K562 (cell line): ENCODE data around the gene NSMF. TPM values are rescaled to one million over a fixed set of nuclear protein-coding genes. Genes with fewer than 3 reads are reported as not detected.

Experiments
- ATAC-seq: fragments of 200-7000 bp; cut with Tn5 transposase; 3 replicates; pipeline ENCODE4 v1.9.1; 2020; ENCODE audit warnings: moderate library complexity
- BruUV-seq: library from RNA; stranded (reverse); fragments of 400-500 nt; replicated peaks from 2 replicates; lab custom pipeline; 2021; lab: Mats Ljungman, UMichigan
- CTCF ChIA-PET: fragments of 300-600 bp; formaldehyde crosslinking; extraction: SDS; loops from one replicate; lab custom pipeline; 2021; ENCODE audit warnings: low intra/inter-chr PET ratio; lab: Yijun Ruan, JAX
- POLR2A ChIA-PET: fragments of 300-600, 350-650 bp; sonication (Branson Sonifier 250); formaldehyde crosslinking; extraction: SDS; loops from one replicate; lab custom pipeline; 2021; ENCODE audit warnings: antibody characterized with exemption, inconsistent platforms; lab: Yijun Ruan, JAX
- DNase-seq, 4 experiments: peaks; one replicate each; pipeline versions ENCODE4 v3.0.0 to v3.0.0-alpha.2; 2011 to 2018; ENCODE audit warnings: low spot score in 3 of 4, mixed read lengths in 3 of 4; ENCODE audit errors: extremely low read depth in 1 of 4
- FAIRE-seq: peaks from 2 replicates; lab custom pipeline; 2011; peaks lifted over from hg19 to GRCh38; lab: Jason Lieb, UNC
- H2AFZ ChIP-seq: 2 replicates; pipeline ENCODE4 v1.6.0; 2011; ENCODE audit warnings: low read depth, low read length, control low read depth, inconsistent platforms
- H3K27ac ChIP-seq: fragments of 200-600 bp; 3 replicates; pipeline ENCODE4 v1.8.0; 2011; ENCODE audit warnings: low read depth, mild to moderate bottlenecking, control low read depth, inconsistent platforms, low read length, moderate library complexity, mixed read lengths; ENCODE audit errors: extremely low read depth
- H3K27me3 ChIP-seq, 2 experiments: fragments of 300-600 bp in 1 of 2; 2 replicates in 1 of 2; 3 replicates in 1 of 2; pipeline versions ENCODE4 v1.6.0 to v1.8.0; 2011; ENCODE audit warnings: inconsistent platforms in 2 of 2, low read length in 2 of 2, mild to moderate bottlenecking in 1 of 2, mixed read lengths in 1 of 2, moderate library complexity in 1 of 2; ENCODE audit not compliant: control insufficient read depth in 2 of 2, insufficient read depth in 2 of 2
- H3K36me3 ChIP-seq: fragments of 300-600 bp; 3 replicates; pipeline ENCODE4 v1.8.0; 2011; ENCODE audit warnings: mild to moderate bottlenecking, low read length, inconsistent platforms; ENCODE audit not compliant: control insufficient read depth, insufficient read depth
- H3K4me1 ChIP-seq, 2 experiments: fragments of 200-600 bp in 1 of 2; replicated peaks in 1 of 2; 2 replicates in 1 of 2; 3 replicates in 1 of 2; pipeline versions ENCODE4 v1.5.1 to v1.8.0; 2011; ENCODE audit warnings: inconsistent platforms in 2 of 2, low read length in 2 of 2, mild to moderate bottlenecking in 1 of 2, mixed read lengths in 1 of 2, moderate library complexity in 1 of 2; ENCODE audit not compliant: control insufficient read depth in 2 of 2, insufficient read depth in 2 of 2
- H3K4me2 ChIP-seq: 2 replicates; pipeline ENCODE4 v1.6.1; 2011; ENCODE audit warnings: low read length, control low read depth, inconsistent platforms, mixed read lengths; ENCODE audit not compliant: insufficient read depth
- H3K4me3 ChIP-seq: fragments of 200-600 bp; sonication (generic), shearing (Covaris generic); 2 replicates; pipeline ENCODE4 v1.5.1; 2016; ENCODE audit warnings: control low read depth, inconsistent platforms
- H3K79me2 ChIP-seq: fragments of 200-600 bp; 3 replicates; pipeline ENCODE4 v1.8.0; 2011; ENCODE audit warnings: low read length, inconsistent platforms; ENCODE audit not compliant: control insufficient read depth, insufficient read depth
- H3K9ac ChIP-seq, 2 experiments: 2 replicates each; pipeline versions ENCODE4 v1.6.0 to v1.6.1; 2011; ENCODE audit warnings: low read depth in 2 of 2, low read length in 2 of 2, control low read depth in 1 of 2, inconsistent platforms in 1 of 2, mild to moderate bottlenecking in 1 of 2, mixed read lengths in 1 of 2; ENCODE audit not compliant: insufficient read depth in 1 of 2
- H3K9me1 ChIP-seq: one replicate; pipeline ENCODE4 v1.6.0; 2011; ENCODE audit warnings: inconsistent platforms, mild to moderate bottlenecking, low read length, moderate library complexity; ENCODE audit not compliant: control insufficient read depth, insufficient read depth
- H3K9me3 ChIP-seq: replicated peaks from 2 replicates; pipeline ENCODE4 v1.5.1; 2011; ENCODE audit warnings: low read depth, low read length, inconsistent platforms; ENCODE audit not compliant: control insufficient read depth, insufficient read depth
- H4K20me1 ChIP-seq: replicated peaks from 2 replicates; pipeline ENCODE4 v1.6.1; 2011; ENCODE audit warnings: low read length, inconsistent platforms, mixed read lengths; ENCODE audit not compliant: control insufficient read depth, insufficient read depth
- ARID3A ChIP-seq: IDR thresholded peaks from 2 replicates; pipeline ENCODE4 v1.6.1; 2012; ENCODE audit warnings: low read depth, low read length, improper control_type of control experiment, borderline replicate concordance
- BDP1 ChIP-seq: IDR thresholded peaks from 3 replicates; pipeline ENCODE4 v1.6.1; 2011; ENCODE audit not compliant: insufficient read length, insufficient read depth
- E2F8 ChIP-seq: fragments of 450-650 bp; IDR thresholded peaks from 2 replicates; pipeline ENCODE4 v1.7.1; 2018; ENCODE audit warnings: mild to moderate bottlenecking, low read depth; ENCODE audit not compliant: partially characterized antibody
- EZH2 ChIP-seq: IDR thresholded peaks from 2 replicates; pipeline ENCODE4 v1.6.1; 2012; ENCODE audit warnings: low read depth, mild to moderate bottlenecking, inconsistent platforms, low read length, borderline replicate concordance
- GABPA ChIP-seq: fragments of 200-800 bp; sonication (Bioruptor generic); conservative IDR thresholded peaks from 2 replicates; pipeline ENCODE4 v1.6.1; 2016; ENCODE audit warnings: low read depth, missing genetic modification characterization, missing compliant biosample characterization
- GABPB2 ChIP-seq: fragments of 250-450 bp; sonication (Bioruptor Pico); conservative IDR thresholded peaks from 2 replicates; pipeline ENCODE4 v1.5.1; 2021; ENCODE audit warnings: mild to moderate bottlenecking
- HDAC2 ChIP-seq: fragments of 450-650 bp; IDR thresholded peaks from 2 replicates; pipeline ENCODE4 v1.6.1; 2016; ENCODE audit warnings: mild to moderate bottlenecking
- PHF8 ChIP-seq: fragments of 200-600 bp; sonication (generic); IDR thresholded peaks from 2 replicates; pipeline ENCODE4 v1.6.1; 2012; ENCODE audit warnings: mixed run types, mild to moderate bottlenecking, inconsistent platforms, low read length, moderate library complexity, borderline replicate concordance
- ZNF146 ChIP-seq: IDR thresholded peaks from one replicate; pipeline ENCODE4 v1.6.1; 2018; ENCODE audit warnings: missing compliant biosample characterization; ENCODE audit not compliant: unreplicated experiment
- ZNF282 ChIP-seq: sonication (generic); formaldehyde crosslinking; IDR thresholded peaks from 2 replicates; pipeline ENCODE4 v1.8.1; 2023; ENCODE audit warnings: missing genetic modification reagents
- WGBS: fragments of 100-300 bp; shearing (Covaris generic); methylation state at CpG from one replicate; pipeline ENCODE4 v1.1.6; 2016; ENCODE audit warnings: low coverage, mixed read lengths; ENCODE audit not compliant: insufficient coverage; ENCODE audit errors: missing lambda C conversion rate; 5-methylcytosine and 5-hydroxymethylcytosine counted together
- in situ Hi-C: fragments of 300-500 bp; cut with MboI; formaldehyde crosslinking; loops from 4 replicates; pipeline ENCODE4 v1.15.0; 2018; ENCODE audit warnings: inconsistent platforms, mixed read lengths
- intact Hi-C: fragments of 100-400 bp; cut with micrococcal nuclease; formaldehyde crosslinking; loops from 2 replicates; pipeline ENCODE4 v1.14.2; 2022
- polyA plus RNA-seq, 8 experiments: library from polyadenylated mRNA; depleted of rRNA in 4 of 8; stranded (reverse) in 5 of 8; unstranded in 3 of 8; fragments of >200 nt; fragmentation: Nextera tagmentation in 2 of 8; fragmentation: Illumina TruSeq in 1 of 8; extraction: Ambion mirVana in 2 of 8; extraction: Trizol in 1 of 8; gene quantifications; 2 replicates each; pipeline versions ENCODE4 v1.2.1 to v1.2.3, GENCODE V29; 2011 to 2014; ENCODE audit warnings: inconsistent platforms in 1 of 8, missing spikeins in 1 of 8
- total RNA-seq, 7 experiments: library from RNA; depleted of rRNA in 6 of 7; stranded (reverse); fragments of >200 nt in 6 of 7; fragmentation: Illumina TruSeq in 2 of 7; extraction: Trizol in 2 of 7; gene quantifications; 2 replicates each; pipeline versions ENCODE4 v1.2.1 to v1.2.3, GENCODE V29; 2011 to 2021; ENCODE audit warnings: low replicate concordance in 1 of 7
- TF ChIP-seq, protein P1 (sequence below): fragments of 250-450 bp; sonication (Bioruptor Pico); IDR thresholded peaks from 2 replicates; pipeline ENCODE4 v1.4.0; 2020; ENCODE audit warnings: mild to moderate bottlenecking, moderate library complexity
- TF ChIP-seq, protein P2 (sequence below): fragments of 250-450 bp; sonication (Bioruptor Pico); IDR thresholded peaks from 2 replicates; pipeline ENCODE4 v1.4.0; 2020; ENCODE audit warnings: borderline replicate concordance

The NSMF gene
- total and polyA plus RNA-seq, 9 of the 15 experiments (the other 6 are each of a cell fraction or from before 2014, with no cell fraction given): 0.20 to 82.7 (median 29.3) TPM

DNA sequence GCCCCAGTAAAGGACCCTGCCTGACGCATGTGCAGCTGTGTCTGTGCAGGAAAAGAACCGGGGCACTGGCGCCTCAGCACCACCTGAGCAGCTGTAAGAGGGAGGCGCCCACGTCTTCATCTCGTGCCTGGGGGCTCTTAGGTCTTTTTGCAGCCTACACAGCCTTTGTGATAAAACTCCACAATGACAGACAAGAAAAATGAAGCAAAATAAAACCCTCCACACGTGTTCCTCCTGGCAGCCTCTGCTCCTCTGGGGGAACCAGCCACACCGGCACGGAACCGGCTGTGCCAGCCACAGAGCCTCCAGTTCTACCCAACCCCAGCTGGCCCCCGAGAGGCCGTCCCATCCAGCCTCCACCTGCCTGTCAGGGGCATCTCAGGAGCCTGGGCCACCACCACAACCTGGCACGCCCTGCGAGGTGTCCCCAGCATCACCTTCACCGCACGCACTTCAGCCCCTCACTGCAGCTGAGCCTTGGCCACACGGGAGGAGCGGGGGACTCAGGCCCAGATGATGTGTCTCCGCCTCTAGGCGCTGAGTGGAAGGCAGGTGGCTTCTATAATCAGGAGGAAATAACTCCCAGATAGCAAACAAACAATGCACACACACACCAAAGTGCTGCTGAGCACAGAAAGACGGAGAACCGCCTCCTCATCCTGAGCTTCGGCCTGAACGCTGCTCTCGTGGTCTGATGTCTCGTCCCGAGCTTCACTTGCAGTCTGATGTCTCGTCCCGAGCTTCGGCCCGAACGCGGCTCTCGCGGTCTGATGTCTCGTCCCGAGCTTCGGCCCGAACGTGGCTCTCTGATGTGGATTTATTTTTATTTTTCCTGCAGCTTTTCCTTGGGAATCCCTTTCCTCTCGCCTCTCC lies 28.6 kb upstream of the NSMF start:
- Histone ChIP-seq H3K9me3 (no peaks in the 10 kb centered on the region), H3K9me1 (no peaks in the 10 kb centered on the region), H3K36me3 (no peaks in the 10 kb centered on the region), H3K9ac (peak overlapping the region in 1 of 2 experiments; percentile 77; a peak in 2 of 4 replicates), H3K79me2 (no peaks in the 10 kb centered on the region), H3K4me1 (peaks cover 26 to 62% of the 10 kb centered on the region in 2 experiments), H3K4me2 (no peak overlapping the region), H3K27ac (no peak overlapping the region), H4K20me1 (no peaks in the 10 kb centered on the region), H3K27me3 (no peaks in the 10 kb centered on the region; a peak in 1 of 5 replicates), H2AFZ (no peak overlapping the region), H3K4me3 (no peak overlapping the region)
- no peak for TF ChIP-seq BDP1
- no peak for TF ChIP-seq PHF8
- TF ChIP-seq ZNF282: no peak
- TF ChIP-seq EZH2: no peak
- TF ChIP-seq, protein P1, sequence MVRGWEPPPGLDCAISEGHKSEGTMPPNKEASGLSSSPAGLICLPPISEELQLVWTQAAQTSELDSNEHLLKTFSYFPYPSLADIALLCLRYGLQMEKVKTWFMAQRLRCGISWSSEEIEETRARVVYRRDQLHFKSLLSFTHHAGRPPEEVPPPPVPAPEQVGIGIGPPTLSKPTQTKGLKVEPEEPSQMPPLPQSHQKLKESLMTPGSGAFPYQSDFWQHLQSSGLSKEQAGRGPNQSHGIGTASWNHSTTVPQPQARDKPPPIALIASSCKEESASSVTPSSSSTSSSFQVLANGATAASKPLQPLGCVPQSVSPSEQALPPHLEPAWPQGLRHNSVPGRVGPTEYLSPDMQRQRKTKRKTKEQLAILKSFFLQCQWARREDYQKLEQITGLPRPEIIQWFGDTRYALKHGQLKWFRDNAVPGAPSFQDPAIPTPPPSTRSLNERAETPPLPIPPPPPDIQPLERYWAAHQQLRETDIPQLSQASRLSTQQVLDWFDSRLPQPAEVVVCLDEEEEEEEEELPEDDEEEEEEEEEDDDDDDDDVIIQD (CRISPR knock-in tag): no peak
- TF ChIP-seq, protein P2, sequence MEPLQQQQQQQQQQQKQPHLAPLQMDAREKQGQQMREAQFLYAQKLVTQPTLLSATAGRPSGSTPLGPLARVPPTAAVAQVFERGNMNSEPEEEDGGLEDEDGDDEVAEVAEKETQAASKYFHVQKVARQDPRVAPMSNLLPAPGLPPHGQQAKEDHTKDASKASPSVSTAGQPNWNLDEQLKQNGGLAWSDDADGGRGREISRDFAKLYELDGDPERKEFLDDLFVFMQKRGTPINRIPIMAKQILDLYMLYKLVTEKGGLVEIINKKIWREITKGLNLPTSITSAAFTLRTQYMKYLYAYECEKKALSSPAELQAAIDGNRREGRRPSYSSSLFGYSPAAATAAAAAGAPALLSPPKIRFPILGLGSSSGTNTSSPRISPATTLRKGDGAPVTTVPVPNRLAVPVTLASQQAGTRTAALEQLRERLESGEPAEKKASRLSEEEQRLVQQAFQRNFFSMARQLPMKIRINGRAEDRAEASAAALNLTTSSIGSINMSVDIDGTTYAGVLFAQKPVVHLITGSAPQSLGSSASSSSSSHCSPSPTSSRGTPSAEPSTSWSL (CRISPR knock-in tag): no peak
- TF ChIP-seq ZNF146 (CRISPR knock-in tag): no peak
- no peak for TF ChIP-seq GABPA (tag)
- no peak for TF ChIP-seq E2F8
- TF ChIP-seq HDAC2: no peak
- no peak for TF ChIP-seq ARID3A
- TF ChIP-seq GABPB2 (CRISPR knock-in tag): no peak
- ATAC-seq: no peak
- ChIA-PET POLR2A (interaction anchor here (0.6 kb wide), 1 partner anchor 12 kb away, joined by 3 read pairs; no protein-coding TSS in a partner anchor), CTCF (no interaction called here)
- intact Hi-C loops: no loop called here
- no TSS peak for BruUV-seq
- no peak for FAIRE-seq
- in situ Hi-C loops: no loop called here
- no peak for DNase-seq
- WGBS: 68% methylated on average over 32 of the region's 41 CpGs
